Measurements from ENCODE around the gene CCDC6.
"Not testable (repeated sequence)": the region's sequence is repeated elsewhere in the genome, so short reads cannot be mapped to it uniquely, and the experiment has no call there.

The CCDC6 gene

DNA sequence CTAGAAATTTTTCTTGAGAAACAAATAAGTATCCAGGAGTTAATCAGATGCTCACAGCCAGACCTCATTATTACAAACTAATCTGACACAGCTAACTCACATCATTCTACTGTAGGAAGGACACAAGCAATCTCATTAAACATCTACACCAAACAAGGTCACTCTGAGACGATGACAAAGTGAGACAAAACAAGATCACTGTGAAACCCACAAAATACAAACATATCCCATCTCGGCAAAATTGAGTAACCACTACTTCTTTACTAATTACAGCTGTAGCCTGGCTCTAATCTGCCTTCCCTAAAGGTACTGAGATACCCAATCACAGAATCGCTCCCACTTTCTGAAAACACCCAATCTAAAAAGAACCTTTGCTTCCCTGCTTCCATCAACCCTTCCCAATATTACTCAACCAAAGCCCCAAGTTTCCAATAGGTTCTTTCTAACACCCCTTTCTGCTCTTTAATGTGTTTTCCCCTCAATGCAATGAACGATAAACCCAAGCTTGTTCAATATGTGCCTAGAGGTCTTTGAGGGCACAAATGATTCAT is 26.9 kb downstream of the CCDC6 start:
- no peak for DNase-seq

DNA sequence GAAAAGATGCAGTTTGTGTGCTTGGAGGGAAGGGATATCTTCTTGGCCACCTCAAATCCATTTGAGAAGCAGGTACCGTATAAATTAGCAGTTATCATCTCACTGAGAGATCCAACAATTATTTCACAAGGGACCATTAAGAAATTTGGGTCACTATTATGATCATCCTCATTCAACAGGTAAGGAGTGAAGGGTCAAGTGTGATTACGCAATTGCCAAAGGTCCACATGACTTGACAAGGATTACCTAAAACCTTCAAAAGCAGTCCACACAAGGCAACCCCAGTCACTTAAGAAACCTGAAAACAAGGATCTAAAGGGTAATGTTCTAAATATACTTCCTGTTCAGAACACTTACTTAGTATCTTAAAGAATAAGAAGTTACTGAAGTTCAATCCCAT is 27.4 kb downstream of the CCDC6 start:
- DNase-seq, result no peak

DNA sequence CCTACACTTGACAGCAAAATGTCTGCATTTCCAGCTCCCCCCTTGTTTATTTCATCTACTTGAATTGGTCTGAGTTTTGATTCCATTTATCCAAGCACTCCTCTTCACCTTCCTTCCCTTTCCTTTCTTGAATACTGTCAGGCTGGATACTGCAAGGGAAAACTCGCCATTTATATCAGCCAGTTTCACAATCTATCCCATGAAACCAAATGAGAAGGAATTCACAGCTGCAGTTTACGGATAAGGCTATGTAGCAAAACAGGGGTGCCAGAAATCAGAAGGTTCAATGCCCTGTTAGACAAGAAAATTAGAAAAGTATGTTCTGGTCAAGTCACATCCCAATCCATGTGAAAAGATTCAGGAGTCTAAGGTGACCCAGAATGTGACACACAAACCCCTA is 28.1 kb downstream of the CCDC6 start:
- no peak for DNase-seq

DNA sequence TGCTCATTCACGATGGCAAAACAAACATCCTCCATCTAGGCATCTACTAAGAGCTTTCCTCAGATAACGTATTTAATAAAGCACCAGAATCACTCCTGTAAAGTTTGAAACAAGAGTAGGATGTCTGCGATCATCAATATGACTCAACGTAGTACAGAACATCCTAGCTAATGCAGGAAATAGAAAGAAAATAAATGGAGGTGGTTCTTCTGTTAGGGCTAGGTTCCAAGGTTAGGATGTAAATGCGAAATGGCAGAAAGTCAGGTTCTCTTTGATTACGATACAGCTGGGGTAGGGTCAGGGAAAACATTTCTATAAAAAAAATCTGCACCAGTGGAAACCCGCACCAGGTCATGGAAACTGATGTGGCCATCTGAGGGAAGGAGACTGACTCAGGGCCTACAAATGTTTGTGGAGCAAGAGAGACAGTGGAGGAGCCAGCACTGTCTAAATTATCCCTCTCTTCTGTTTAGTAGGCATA is 29.1 kb downstream of the CCDC6 start:
- DNase-seq, result no peak

DNA sequence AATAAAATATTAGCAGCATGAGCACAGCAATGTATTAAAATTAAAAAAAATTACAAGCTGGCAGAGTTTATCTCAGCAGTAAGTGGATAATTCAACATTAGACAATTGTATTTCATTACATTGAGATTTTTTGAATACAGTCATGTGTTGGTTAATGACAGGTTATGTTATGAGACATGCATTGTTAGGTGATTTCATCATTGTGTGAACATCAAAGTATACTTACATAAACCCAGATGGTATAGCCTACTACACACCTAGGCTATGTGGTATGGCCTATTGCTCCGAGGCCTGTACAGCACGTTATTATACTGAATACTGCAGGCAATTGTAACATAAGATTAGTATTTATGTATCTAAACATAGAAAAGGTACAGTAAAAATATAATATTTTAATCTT is 29.7 kb downstream of the CCDC6 start:
- DNase-seq, result no peak

DNA sequence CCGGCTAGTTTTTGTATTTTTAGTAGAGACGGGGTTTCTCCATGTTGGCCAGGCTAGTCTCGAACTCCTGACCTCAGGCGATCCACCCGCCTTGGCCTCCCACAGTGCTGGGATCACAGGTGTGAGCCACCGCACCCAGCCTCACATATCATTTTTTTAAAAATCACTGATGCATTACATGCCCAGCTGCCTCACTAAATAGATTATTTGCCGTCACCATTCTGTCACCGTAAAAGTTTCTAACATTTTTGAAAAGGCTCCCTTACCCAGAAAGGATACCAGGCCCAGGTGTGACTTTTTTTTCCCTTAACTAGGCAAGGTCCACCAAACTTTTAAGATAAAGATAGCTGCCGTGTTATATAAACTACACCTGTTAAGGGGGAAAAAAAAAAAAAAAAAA is 30.1 kb downstream of the CCDC6 start:
- not testable (repeated sequence) for DNase-seq

DNA sequence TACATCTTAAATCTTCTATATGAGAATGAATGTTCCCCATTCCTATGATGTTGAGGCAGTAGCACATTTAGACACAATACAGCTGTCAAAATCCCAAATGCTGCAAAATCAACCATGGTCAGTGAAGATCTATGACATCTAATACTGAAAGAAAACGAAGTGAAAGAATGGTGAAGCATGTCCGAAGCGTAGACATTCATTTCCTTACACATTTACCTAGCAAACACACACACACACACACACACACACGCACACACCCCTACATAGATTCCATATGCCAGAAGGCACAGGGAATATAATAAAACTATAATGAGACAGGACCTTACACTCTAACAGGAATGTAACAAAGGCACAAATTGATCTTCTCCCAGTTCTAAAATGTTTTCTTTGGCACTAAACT is 32.5 kb downstream of the CCDC6 start:
- no peak for DNase-seq

DNA sequence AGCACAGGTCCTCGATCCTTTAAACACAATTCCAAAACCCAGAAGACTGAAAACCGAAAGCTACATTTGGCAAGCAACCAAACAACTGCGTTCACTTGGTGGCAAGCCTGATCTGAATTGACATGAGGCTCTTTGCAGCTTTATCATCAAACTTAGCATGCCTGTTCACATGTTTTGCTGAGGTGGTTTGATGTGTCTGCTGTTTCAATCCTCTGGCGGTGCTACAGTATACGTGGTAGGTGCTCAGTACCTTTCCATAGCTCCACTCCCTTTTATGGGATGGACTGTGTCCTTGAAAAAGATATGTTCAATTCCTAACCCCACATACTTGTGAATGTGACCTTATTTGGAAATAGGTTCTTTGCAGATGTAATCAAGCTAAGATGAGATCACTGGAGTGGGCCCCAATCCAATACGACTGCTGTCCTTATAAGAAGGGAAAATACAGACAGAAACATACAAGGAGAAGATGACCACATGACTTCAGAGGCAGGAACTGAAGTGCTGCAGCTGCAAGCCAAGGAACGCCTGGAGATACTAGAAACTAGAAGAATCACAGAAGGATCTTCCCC is 33.4 kb downstream of the CCDC6 start:
- peak; percentile 54 for DNase-seq

DNA sequence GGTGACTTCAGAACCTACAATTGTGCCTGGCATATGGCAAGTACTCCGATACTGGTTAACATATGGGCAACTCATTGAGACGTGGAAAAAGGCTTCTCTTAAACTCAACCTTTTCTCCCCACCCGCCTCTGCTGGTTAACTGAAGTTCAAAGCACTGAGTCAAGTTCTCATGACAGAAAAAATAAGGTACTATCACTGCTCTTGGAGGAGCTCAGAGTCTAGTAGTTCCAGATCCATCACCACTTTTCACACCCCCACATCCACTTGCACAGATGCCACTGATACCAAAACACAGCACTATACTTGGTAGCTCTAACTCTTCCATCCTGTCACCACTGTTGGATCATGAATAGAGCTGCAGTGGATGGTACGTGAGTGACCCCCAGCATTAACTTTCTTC is 36.2 kb downstream of the CCDC6 start:
- DNase-seq, result no peak

DNA sequence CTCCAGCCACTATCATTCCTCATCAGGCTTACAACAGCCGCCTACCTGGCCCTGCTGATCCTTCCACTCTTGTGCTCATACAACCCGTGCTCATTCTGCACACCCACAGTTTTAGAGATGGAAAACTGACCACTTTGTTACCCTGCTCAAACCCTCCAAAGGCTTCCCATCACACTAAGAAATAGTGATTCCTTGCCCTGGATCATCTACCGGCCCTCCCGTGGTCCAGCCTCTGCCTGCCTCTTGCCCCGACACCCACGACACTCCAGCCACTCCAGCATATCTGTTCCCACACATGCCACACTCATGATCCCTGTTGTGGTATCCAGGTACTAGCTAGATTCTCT is 36.8 kb downstream of the CCDC6 start:
- DNase-seq, result no peak

DNA sequence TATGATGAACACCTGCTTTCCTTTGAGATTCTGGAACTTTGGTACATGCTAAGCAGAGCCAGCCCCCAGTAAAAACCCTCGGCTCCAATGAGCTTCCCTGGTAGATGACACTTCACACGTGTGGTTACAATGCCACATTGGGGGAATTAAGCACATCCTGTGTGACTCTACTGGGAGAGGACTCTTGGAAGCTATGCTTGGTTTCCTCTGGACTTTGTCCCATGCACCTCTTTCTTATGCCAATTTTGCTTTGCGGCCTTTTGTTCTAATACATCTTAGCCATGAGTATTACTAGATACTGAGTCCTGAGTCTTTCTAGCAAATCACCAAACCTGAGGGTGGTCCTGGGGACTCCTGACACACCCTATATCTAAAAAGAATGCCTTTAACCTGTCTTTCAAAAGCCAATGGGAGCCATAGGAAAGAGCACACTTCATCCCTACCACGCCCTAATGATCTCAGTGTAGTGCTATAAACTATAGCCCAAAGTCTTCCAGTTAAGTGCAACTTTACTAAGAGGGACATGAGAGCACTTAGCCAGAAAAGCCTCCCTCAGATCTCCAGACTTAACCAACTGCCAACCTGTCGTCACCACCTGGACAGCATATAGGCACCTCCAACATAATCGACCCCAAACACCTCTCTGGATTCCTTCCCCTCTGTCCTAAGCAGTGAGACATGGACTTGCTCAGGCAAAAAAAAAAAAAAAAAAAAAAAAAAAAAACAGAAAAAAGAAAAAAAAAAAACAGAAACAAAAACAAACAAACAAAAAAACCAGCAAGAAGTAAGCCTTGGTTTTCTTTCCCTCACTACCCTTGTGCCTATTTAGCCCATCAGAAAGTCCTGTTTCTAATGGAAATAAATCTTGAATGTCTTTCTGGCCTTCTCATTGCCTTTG is 37.4 kb downstream of the CCDC6 start:
- DNase-seq, result no peak

DNA sequence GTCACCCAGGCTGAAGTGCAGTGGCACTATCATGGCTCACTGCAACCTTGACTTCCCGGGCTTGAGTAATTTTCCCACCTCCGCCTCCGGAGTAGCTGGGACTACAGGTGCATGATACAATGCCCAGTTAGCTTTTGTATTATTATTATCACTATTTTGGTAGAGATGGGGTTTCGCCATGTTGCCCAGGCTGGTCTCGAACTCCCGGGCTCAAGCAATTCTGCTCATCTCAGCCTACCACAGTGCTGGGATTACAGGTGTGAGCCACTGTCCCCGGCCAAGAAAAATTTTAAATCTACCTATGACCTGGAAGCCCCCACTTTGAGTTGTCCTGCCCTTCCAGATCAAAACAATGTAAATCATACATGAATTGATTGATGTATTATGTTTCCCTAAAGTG is 38.8 kb downstream of the CCDC6 start:
- no peak for DNase-seq

DNA sequence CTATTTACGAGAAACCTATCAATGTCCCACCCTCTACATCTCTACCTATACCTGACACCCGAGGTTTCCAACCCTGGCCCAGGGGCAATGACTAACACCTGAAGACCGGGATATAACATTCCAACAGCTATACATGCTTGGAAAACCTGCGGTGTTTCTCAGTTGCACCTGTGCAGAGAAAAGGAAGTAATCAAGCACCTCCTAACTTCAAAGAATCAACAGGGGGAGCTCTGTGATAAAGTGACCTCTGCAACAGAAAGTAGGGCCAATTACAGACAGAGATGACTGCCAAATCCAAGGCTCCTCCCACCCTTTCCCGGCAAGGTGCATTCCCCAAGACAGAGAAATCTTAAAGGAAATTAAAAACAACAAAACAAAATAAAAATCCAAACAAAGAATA is 41.3 kb downstream of the CCDC6 start:
- DNase-seq, result peak; percentile 4

DNA sequence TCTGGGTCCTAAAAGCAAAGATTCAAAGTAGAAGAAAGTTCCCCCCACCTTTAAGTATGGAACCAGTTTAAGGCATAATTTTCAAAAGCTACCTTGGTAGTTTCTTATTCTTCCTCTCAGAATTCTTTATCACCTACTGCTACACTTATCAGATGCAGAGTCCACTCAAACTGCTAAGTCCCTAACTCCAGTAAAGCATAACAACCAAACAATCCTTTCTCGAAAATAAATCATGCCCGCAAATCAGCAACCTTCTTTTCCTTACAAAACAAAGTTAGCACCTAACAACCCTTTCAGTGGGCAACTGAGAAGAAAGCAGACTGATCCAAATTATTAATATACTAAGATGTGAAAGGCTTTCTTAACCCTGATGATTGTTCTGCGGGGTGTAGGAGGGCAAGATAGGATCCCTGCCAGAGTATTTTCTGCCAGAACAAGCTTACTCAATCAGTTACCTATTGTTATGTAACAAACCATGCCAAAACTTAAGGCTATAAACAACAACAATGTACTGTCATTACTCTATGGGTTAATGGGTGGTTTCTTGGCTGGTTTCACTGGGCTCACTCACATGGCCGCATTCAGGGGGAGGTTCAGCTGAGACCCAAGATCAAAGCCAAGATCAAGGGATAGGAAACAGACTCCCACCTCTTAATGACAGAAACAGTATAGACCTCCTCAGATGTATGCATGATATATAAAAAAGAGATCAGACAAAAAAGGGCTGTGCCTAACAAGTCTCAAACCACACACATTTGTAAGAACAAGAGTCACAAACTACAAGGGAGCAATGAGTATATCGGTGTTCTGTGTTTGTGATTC is 42.0 kb downstream of the CCDC6 start:
- no peak for DNase-seq

DNA sequence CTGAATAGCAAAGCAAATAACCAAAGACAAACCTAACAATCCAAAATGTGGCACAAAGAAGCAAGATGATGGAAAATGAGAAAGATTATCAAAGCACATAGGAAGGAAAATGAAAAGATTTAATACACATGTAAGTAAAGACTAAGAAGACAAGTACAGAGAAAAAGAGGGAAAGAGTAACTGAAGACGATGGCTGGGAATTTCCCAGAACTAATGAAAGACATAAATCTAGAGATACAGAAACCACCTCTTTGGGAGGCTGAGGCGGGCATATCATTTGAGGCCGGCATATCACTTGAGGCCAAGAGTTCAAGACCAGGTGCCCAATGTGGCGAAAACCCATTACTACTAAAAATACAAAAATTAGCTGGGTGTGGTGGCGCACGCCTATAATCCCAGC is 46.8 kb downstream of the CCDC6 start:
- DNase-seq, result no peak

DNA sequence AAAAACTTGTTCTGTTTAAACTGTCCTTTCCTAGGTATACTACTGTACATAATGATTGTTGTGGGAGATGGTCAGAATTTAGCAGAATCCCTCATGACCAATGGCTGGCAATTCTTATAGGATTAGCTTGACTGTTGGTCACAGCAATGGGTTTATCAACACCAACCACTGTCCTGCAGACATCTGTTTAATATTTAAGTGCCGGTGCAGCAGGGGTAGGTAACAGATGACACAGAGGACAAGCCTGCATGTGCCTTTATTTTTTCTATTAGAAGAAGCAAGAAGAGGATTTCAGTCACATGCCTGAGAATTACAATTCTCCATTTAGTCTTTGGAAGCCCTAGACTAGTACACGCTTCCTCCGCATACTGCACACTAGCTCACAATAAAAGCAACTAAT is 48.4 kb downstream of the CCDC6 start:
- no peak for DNase-seq

DNA sequence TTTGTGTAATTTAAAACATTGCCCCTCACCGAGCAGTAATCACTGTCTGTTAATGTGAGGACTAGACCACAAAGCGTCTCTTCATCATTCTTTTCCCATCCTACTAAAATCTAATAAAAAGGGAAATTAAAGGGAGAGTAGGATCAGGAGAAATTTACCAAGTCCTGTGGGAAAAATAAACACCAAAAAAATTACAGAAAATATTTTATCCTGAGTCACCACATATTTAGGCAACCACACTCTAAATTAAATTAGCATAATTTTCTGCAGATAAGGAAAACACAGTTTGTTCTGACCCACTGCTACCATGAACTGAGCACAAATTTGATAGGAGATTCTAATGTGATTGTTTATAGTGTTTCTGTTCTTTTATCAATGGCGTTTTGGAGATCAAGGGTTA is 49.3 kb downstream of the CCDC6 start:
- DNase-seq, result no peak

DNA sequence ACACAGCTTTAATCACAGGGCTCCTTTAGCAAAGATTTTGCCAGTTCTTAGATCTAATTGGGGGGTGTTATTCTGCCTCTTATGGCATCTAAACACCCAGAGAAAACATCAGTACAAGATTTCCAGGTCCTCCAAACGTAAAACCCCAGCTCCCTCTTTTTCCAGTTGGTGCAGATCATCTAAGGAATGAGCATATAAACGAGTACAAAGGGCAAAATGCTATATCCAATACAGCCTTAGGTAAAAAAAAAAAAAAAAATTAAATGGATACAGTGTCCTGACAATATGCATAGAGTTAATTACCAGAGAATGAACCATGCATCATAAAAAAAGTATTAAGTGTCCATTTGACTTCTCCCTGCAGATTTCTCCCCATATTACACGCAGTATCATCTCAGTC is 50.3 kb downstream of the CCDC6 start:
- DNase-seq, result no peak

DNA sequence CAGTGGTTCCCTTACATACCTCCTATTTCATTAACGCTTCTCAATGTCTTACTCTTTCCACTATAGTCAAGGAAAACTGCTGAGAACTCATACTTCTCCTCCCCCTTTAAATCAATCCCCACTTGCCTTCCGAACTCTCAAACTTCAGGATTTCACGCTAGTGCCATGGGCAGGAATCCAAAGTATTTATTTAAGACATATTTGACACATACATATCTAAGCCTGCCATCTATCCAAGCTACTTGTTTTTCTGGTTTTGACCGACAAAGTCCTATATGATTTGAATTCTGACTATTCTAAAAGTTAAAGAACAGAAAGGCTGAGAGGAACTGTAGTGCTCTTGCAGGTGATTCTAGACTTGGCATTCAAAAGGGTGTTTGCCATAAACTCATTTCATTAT is 51.8 kb downstream of the CCDC6 start:
- DNase-seq, result no peak

DNA sequence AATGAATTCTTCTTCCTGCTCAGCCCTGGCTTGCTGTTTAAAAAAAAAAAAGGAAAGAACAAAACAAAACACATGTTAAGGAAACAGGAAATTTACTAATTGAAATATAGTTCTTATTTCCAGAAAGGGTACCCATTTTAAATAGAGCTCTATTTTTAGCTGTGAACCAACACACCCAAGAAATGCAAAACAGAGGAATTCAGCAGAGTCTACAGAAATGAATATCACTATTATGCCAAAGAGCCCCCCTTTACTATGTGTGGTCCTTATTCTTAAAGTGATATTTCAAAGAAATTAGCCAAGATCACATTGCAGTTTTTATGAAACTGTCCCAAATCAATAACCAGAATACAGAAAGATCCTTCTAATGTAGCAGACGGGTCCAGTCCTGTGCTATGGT is 53.7 kb downstream of the CCDC6 start:
- DNase-seq, result no peak

DNA sequence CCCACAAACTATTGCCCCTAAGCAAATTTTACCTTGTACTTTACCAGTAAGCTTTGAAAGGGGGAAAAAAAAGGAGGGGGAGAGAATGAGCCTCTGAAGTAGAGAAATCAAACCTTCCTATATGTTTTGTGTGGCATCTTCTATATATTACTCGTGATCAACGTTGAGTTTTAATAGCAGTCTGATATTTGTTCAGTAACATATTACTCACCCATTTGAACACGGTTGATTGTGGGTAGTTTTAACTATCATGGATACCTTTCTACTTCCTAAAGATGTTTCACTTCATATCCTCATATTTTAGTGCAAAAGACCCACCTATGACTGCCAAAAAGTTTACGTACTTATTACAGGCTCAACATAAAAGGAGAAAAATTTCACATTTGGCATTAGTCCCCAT is 54.5 kb downstream of the CCDC6 start:
- DNase-seq, result no peak

DNA sequence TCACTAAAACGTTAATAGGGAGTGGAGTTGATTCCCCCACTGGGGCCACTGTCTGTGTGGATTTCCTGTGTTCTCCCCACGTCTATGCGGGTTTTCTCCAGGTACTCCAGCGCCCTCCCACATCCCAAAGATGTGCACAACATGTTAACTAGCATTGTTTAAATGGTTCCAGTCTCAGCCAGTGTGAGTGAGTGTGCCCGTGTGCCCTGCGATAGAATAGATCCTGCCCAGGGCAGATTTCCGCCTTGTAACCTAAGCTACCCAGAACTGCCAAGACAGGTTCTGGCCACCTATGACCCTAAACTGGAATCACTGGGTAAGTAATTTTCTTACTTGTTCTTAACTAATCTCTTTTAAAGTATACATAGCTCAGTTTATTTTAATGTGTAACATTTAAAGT is 58.5 kb downstream of the CCDC6 start:
- no peak for DNase-seq

DNA sequence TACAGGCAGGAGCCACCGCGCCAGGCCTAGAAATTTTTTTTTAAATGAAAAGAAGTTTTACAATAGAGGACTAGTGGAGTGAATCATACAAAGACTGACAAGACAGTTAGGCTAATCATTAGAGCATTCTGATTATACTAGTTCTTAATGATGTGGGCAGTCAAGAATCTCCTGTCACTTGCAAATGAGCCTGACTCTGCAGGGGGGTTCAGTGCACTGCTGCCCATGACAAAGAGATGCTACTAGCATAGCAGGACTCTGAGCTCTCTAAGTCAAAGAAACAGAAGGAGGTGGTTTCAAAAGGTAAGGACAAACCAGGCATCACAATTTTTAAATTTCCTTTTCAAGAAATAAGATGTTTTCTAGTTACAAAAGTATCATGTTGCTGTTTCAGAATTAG is 59.0 kb downstream of the CCDC6 start:
- no peak for DNase-seq

DNA sequence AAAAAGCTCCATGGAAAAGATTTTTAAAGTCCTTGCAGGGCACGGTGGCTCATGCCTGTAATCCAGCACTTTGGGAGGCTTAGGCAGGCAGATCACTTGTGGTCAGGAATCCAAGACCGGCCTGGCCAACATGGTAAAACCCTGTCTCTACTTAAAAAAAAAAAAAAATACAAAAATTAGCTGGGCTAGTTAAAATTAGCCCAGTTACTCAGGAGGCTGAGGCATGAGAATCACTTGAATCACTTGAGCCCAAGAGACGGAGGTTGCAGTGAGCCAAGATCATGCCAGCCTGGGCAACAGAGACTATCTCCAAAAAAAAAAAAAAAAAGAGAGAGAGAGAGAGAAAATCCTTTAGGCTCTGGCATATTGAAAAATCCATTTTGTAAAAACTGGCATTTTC is 61.9 kb downstream of the CCDC6 start:
- DNase-seq, result no peak
